Osteocyte (in vitro differentiated cells): ENCODE measurements around the gene PRKCE. TPM values are rescaled to one million over a fixed set of nuclear protein-coding genes. Genes with fewer than 3 reads are reported as not detected.

ENCODE experiments used
- DNase-seq: peaks from one replicate; pipeline ENCODE4 v3.0.0; 2021; ENCODE audit warnings: mixed read lengths; ENCODE audit not compliant: unreplicated experiment; ENCODE audit errors: extremely low spot score
- H3K27ac Mint-ChIP-seq: one replicate; pipeline ENCODE4 v1.8.0; 2021; ENCODE audit warnings: mild to moderate bottlenecking, mixed read lengths; ENCODE audit not compliant: unreplicated experiment
- H3K27me3 Mint-ChIP-seq: one replicate; pipeline ENCODE4 v1.8.0; 2021; ENCODE audit warnings: mixed read lengths; ENCODE audit not compliant: unreplicated experiment
- H3K36me3 Mint-ChIP-seq: one replicate; pipeline ENCODE4 v1.8.0; 2021; ENCODE audit warnings: mixed read lengths; ENCODE audit not compliant: unreplicated experiment
- H3K4me1 Mint-ChIP-seq: one replicate; pipeline ENCODE4 v1.8.0; 2021; ENCODE audit warnings: mixed read lengths; ENCODE audit not compliant: unreplicated experiment
- H3K4me3 Mint-ChIP-seq: one replicate; pipeline ENCODE4 v1.8.0; 2021; ENCODE audit warnings: mild to moderate bottlenecking, moderate library complexity, mixed read lengths; ENCODE audit not compliant: unreplicated experiment
- H3K9me3 Mint-ChIP-seq: one replicate; pipeline ENCODE4 v1.8.0; 2021; ENCODE audit warnings: mixed read lengths; ENCODE audit not compliant: unreplicated experiment
- total RNA-seq: library from RNA; stranded (reverse); gene quantifications from 2 replicates; pipeline ENCODE4 v1.2.1, GENCODE V29; 2021
- TF ChIP-seq, protein P1 (sequence below): fragments of 200-600 bp; sonication (generic); IDR thresholded peaks from 2 replicates; pipeline ENCODE4 v1.5.0; 2021; ENCODE audit warnings: antibody characterized with exemption, mild to moderate bottlenecking, moderate library complexity

Gene PRKCE
- total RNA-seq, 1 donor from 2014 or later: 13.8 TPM

GRCh38 chr2:45782986-45783385, 131.5 kb downstream of the PRKCE start:
- DNase-seq: no peak
- no peak overlapping the region for H3K27ac Mint-ChIP-seq

GRCh38 chr2:45786030-45786835, 134.8 kb downstream of the PRKCE start:
- Mint-ChIP-seq H3K4me3 (no peak overlapping the region), H3K36me3 (no peaks in the 10 kb centered on the region), H3K27ac (no peak overlapping the region), H3K27me3 (no peaks in the 10 kb centered on the region), H3K9me3 (no peaks in the 10 kb centered on the region), H3K4me1 (peaks cover 1% of the 10 kb centered on the region)
- TF ChIP-seq, protein P1, sequence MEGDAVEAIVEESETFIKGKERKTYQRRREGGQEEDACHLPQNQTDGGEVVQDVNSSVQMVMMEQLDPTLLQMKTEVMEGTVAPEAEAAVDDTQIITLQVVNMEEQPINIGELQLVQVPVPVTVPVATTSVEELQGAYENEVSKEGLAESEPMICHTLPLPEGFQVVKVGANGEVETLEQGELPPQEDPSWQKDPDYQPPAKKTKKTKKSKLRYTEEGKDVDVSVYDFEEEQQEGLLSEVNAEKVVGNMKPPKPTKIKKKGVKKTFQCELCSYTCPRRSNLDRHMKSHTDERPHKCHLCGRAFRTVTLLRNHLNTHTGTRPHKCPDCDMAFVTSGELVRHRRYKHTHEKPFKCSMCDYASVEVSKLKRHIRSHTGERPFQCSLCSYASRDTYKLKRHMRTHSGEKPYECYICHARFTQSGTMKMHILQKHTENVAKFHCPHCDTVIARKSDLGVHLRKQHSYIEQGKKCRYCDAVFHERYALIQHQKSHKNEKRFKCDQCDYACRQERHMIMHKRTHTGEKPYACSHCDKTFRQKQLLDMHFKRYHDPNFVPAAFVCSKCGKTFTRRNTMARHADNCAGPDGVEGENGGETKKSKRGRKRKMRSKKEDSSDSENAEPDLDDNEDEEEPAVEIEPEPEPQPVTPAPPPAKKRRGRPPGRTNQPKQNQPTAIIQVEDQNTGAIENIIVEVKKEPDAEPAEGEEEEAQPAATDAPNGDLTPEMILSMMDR: no peak
- no peak for DNase-seq

More at GRCh38 chr2:45782986-45783385, 131.5 kb downstream of the PRKCE start:
- no peaks in the 10 kb centered on the region for H3K27me3 Mint-ChIP-seq
- no peaks in the 10 kb centered on the region for H3K36me3 Mint-ChIP-seq
- H3K4me3 Mint-ChIP-seq: no peak overlapping the region
- no peaks in the 10 kb centered on the region for H3K9me3 Mint-ChIP-seq
- TF ChIP-seq, protein P1: no peak
- peaks cover 1% of the 10 kb centered on the region for H3K4me1 Mint-ChIP-seq

DNA sequence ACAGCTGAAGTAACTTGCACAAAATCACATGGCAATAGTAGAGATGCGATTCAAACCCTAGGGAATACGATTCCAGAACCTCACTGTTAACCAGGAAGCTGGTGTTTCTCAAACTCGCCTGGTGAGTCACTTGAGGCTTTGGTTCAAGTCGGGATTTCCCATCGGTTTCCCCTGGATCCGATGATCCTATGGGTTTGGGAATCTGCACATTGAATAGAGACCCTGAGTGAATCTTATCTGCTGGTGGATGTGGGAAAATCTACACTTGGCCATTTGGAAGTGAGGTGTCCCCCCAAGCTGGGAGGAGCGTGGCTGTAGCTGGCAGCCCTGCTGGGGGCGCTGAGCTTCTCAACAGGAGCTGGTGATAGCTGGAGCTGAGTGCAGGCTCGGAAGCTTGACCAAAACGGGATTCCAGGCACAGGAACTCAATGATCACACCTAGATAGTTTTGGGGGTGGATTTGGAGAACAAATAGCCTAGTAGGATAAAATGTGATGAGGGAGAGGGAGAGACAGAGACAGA, 135.4 kb downstream of the PRKCE start:
- Mint-ChIP-seq H3K4me3 (no peak overlapping the region), H3K27me3 (no peaks in the 10 kb centered on the region), H3K36me3 (no peaks in the 10 kb centered on the region), H3K27ac (no peak overlapping the region), H3K4me1 (peaks cover 1% of the 10 kb centered on the region), H3K9me3 (no peaks in the 10 kb centered on the region)
- DNase-seq: no peak
- TF ChIP-seq, protein P1: no peak

DNA sequence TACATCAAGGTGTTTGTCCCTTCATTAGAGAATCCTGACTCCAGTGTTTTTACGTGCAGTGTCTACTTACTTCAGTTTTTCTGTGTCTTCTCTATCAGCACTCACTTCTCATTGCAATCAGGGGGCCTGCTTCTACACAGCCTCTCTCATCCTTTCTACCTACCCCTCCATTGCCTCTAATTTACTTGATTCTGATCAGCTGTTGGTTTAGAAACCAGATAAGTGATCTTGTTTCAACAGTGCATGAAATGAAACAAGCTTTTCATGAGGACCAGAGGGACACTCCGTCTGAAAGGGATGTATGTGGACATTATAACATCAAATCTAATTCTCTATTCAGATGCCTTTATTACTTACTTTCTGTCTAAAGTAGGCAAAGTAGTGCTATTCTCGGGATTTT, 136.9 kb downstream of the PRKCE start:
- Mint-ChIP-seq H3K27me3 (no peaks in the 10 kb centered on the region), H3K9me3 (no peaks in the 10 kb centered on the region), H3K27ac (no peak overlapping the region), H3K4me3 (no peak overlapping the region), H3K36me3 (no peaks in the 10 kb centered on the region), H3K4me1 (no peaks in the 10 kb centered on the region)
- no peak for DNase-seq
- TF ChIP-seq, protein P1: no peak

DNA sequence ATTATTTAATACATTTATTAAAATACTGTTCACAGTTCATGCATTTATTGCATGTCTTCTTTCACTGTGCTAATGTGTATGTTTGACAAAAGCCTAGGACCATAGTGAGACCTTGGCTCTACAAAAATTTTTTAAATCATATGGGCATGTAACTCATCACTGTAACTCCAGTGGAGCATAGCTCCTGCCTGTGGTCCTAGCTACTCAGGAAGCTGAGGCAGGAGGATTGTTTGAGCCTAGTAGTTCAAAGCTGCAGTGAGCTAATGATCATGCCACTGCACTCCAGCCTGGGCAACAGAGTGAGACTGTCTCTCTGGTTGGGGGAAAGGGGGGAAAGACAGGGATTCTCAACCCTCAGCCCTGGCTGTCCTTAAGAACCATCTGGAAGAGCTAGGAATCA, 137.8 kb downstream of the PRKCE start:
- Mint-ChIP-seq H3K27me3 (no peaks in the 10 kb centered on the region), H3K4me3 (no peak overlapping the region), H3K4me1 (no peaks in the 10 kb centered on the region), H3K36me3 (no peaks in the 10 kb centered on the region), H3K27ac (no peak overlapping the region), H3K9me3 (no peaks in the 10 kb centered on the region)
- TF ChIP-seq, protein P1: no peak
- no peak for DNase-seq
